Right renal pelvis (tissue), 4 donors: ENCODE measurements around the gene APOF. TPM values are rescaled to one million over a fixed set of nuclear protein-coding genes. Genes with fewer than 3 reads are reported as not detected.
"Not testable (repeated sequence)": the region's sequence is repeated elsewhere in the genome, so short reads cannot be mapped to it uniquely, and the experiment has no call there.

Experiments used
- DNase-seq, 4 donors: peaks; one replicate each; pipeline ENCODE4 v3.0.0-alpha.2; 2013; ENCODE audit warnings: low read depth in 4 of 4, low spot score in 3 of 4, missing footprints in 1 of 4
- polyA plus RNA-seq, 4 donors: library from polyadenylated mRNA; unstranded; fragments of 120-200 nt; gene quantifications; one replicate each; pipeline ENCODE4 v1.2.1, GENCODE V29; 2013; ENCODE audit not compliant: insufficient read length in 4 of 4

Gene APOF
- polyA plus RNA-seq, 4 donors = 0.06 to 0.18 (median 0.11) TPM; not detected in 1

DNA sequence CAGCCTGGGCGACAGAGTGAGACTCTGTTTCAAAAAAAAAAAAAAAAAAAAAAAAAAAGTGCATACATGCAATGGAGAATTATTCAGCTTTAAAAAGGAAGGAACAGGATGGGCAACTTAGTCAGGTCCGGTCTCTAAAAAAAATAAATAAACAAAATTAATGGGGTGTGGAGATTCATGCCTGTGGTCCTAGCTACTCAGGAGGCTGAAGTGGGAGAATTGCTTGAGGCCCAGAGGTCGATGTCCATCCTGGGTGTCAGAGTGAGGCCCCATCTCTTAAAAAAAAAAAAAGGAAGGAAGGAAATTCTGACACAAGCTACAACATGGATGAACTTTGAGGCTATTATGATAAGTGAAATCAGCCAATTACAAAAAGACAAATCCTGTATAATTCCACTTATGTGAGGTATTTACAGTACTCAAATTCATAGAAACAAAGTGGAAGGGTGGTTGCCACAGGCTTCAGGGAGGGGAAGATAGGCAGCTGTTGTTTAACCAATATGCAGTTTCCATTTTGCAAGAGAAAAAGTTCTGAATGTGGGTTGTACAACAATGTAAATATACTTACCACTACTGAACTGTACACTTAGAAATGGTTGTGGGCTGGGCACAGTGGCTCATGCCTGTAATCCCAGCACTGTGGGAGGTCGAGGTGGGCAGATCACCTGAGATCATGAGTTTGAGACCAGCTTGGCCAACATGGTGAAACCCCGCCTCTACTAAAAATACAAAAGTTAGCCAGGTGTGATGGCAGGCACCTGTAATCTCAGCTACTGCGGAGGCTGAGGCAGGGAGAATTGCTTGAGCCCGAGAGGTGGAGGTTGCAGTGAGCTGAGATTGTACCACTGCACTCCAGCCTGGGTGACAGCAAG lies 12.3 kb upstream of the APOF start:
- DNase-seq = no peak

DNA sequence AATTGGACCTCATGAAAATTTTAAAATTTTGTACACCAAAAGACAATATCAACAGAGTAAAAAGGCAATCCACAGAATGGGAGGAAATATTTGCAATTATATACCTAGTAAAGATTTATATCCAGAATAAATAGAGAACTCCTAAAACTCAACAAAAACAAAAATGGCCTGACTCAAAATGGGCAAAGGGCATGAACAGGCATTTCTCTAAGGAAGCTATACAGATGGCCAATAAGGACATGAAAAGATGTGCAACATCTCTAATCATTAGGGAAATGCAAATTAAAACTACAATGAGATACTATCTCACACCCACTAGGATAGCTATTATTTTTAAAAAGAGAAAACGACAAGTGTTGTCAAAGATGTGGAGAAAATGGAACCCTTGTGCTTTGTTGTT lies 10.9 kb upstream of the APOF start:
- no peak for DNase-seq

DNA sequence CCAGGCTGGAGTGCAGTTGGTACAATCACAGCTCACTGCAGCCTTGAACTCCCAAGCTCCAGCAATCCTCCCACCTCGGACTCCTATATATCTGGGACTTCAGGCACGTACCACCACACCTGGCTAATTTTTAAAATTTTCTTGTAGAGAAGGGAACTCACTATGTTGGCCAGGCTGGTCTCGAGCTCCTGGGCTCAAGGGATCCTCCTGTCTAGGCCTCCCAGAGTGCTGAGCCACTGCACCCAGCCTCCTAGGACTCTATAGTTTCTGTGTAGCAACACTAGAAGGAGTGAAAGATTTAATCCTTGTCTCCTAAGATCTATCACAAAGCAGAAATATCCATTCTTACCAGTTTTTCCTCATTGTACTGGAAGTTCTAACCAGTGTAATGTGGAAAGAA lies 4.3 kb upstream of the APOF start:
- no peak for DNase-seq

DNA sequence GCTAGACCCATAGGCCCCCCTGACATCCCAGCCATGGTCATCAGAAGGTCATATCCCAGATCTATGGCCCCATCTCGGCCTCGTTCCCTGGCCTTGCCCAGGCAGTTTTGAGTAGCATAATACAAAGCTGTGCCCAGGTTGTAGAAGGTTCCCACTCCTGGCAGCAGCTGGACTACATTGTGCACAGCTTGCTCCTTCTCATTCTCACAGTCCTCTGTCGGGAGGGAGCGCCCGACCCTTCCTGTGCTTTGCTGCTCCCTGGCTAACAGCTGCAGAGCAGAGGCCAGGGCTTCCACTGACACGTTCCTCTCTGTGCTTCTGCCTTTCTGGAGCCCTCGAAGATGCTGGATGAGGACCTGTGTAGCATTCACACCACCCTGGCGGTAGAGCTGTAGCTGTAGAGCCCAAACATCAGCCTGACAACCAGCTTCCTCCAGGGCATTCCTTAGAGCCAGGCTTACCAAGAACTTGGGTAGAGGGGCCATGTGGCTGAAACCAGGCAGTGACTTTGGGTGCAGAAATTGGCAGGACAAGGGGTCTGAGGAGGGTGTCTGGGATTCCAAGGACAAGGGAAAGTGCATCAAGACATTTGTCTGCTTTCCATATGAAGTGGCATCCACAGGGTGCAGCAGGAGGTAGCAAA lies 1.0 kb downstream of the APOF start:
- DNase-seq = no peak

DNA sequence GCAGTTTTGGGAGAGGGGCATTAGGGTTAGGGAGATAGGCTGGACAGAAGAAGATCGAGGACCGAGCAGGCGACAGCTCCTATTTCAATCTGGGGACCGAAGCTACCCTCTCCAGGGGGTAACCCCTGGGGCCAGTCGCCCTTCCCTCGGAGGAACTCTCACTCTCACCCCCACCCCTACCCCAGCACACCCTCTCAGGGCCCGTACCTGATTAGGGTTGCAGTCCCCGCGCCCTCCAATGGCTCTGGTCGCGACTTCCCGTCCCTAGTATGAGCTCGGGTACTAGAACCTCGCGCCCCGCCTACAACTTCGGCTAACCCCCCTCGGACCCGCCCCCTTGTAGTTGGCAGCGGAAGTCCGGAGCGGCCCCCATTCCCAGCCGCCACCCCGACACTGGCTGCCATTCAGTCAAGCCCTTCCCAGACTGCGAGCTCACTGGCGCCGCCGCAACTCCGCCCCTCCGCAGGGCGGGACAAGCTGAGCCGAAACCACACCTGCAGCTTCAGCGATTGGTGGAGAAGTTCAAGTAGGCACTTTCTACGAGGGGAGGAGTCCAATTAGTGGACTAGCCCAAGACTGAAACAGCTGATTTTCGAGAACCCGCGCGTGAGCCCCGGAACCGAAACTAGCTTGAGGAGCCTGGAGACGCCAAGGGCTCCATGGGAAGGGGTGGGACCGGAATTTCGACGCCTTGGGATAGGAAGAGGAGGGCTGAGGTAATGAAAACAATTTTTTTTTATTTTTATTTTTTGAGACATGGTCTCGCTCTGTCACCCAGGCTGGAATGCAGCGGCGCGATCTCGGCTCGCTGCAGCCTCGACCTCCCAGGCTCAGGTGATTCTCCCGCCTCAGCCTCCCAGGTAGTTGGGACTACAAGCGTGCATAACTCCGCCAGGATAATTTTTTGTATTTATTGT lies 2.5 kb downstream of the APOF start, which contains the start of gene STAT2:
TSS of gene STAT2 (minus strand) at position 257 of the 917 bp plus-strand sequence. CDS start 3,536 bp downstream, outside the sequence.
- peak; percentile 93 to 99 (median 99) for DNase-seq

DNA sequence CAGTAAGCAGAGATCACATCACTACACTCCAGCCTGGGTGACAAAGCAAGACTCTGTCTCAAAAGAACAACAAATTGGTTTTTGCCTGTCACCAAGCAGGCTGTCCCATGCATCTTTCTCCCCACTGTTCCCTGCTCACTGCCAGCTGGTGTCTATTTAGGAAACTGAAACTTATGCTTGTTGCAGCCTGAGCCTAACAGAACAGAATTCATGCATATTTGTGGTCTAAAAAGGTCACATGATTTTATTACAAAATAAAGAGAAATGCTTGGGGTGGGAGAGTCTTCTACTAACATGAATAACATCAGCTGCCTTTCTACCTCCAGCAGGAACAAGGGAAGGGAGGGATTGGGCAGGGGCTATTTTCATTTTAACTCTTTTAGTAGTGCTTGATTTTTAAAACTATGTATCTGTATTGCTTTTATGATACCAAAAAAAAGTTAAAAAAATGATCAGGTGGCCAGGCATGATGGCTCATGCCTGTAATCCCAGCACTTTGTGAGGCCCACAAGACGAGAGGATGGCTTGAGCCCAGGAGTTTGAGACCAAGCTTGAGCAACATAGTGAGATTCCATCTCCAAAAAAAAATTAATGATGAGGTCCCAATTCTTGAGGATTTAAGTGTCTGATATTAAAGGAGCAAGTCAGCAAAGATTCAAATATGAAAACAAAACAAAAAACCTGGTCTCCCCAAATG lies 3.7 kb downstream of the APOF start:
- no peak for DNase-seq

DNA sequence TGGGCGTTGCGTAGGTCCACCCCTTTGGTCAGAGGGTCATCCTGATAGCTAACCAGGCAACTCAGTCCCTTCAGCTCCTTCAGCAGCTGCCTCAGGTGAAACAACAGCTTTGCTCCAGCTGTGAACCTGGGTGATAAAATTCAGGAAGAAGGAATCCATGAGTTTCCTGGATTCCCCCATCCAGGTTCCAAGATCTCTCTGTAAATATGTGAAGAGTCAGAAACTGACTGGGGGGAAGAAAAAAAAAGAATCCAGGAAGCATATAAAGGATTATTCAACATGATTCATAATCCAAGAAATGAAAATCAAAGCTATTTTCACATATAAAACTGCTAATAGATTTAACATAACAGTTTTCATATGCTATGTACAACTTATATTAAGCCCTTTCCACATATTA lies 11.3 kb downstream of the APOF start:
- DNase-seq = no peak

DNA sequence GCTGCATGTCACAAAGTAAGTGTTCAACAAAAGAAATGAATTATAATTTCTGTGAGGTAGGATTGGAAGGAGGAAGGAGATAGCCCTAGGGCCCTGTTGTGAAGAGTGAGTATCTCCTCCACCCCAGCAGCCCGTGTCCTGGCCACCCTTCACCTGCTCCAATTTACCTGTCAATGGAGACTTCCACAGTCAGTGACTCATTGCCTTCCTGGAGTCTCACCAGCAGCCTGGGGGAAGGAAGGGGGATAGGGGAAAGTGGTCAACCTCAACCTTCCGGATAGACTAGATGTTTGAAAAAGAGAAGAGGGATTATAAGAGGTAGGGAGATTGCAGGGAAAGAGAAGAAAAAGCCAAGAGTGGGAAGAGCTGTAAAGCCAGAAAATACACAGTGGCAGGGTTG lies 12.0 kb downstream of the APOF start:
- no peak for DNase-seq

DNA sequence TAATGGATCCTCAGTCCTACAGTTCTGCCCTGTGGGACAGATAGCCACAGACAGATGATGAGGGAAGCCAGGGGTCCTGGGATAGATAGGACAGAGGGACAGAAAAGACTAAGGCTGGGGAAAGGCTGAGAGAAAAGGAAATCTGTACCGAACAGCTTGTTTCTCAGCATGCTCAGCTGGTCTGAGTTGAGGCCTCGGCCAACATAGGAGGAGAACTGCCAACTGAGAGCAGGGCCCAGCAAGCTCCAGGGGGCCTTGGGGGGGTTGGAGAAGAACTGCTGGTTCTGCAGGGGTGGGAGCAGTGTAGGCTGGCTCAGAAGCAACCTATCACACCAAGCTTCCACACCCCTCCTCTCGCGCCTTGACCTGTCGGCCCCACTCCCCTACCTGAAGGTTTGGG lies 13.9 kb downstream of the APOF start:
- no peak for DNase-seq

DNA sequence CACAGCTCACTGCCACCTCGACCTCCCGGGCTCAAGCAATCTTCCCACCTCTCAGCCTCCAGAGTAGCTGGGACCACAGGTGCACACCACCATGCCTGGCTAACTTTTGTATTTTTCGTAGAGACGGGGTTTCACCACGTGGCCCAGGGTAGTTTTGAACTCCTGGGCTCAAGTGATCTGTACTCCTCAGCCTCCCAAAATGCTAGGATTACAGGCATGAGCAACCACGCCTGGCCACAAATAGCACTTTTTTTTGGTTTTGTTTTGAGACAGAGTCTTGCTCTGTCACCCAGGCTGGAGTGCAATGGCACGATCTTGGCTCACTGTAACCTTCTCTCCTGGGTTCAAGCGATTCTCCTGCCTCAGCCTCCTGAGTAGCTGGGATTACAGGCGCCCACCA lies 15.4 kb downstream of the APOF start:
- not testable (repeated sequence) for DNase-seq

DNA sequence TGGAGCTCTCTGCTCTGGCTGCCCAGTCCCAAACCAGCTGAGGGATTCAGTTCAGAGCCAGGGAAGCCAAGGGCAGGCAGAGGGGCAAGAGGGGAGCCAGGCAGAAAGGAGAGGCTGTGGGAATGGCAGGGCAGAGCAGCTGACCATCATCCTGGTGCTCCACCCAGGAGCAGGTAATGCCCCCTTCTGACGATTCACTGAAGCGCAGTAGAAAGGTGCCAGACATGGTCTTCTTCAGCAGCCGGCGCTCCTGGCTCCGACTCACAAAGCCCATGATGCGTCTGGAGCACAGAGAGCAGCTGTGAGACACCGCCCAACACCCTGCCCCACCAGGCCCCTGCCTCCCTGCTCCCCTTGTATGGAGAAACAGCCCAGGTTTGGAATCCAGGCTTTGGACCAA lies 16.0 kb downstream of the APOF start:
- DNase-seq = no peak

DNA sequence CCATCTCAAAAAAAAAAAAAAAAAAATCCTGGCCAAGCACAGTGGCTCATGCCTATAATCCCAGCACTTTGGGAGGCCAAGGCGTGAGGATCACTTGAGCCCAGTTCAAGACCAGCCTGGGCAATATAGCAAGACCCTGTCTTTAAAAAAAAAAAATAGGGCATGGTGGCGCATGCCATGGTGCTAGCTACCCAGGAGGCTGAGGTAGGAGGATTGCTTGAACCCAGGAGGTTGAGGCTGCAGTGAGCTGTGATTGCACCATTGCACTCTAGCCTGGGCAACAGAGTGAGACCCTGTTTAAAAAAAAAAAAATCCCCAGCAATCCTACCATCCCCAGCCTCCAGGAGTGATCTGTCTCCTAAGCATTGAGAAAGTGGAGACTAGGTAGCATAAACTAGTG lies 20.4 kb downstream of the APOF start:
- not testable (repeated sequence) for DNase-seq

DNA sequence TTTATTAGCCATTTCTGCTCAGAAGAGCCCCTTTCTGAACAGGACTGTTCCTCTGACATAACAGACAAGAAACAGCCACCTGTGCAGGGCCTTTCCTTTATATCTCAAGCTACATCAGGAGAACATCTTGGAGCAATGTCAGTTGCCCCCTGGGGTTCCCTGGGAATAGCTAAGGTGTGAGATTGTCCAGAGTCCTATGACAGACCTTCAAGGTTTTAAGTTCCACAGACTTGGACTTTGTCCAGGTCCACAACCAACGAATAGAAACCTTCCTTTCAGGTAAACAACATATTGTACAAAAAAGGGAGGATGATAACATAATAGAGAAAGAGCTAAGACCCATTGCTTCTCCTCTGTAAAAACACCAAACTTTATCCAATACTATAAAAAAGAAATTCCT lies 21.0 kb downstream of the APOF start:
- DNase-seq = no peak

DNA sequence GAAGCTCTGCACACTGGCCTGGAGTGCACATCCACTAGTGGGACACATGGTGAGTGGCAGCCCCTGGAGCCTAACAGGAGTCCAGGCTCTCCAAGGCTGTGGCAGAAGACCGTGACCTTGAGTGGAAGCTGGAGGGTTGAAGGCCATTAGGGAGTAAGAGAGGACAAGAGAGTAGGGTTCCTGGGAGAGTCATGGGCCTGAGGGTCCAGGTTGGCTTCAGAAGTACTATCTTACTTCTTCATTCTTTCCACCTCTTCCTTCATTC lies 23.6 kb downstream of the APOF start:
- no peak for DNase-seq

DNA sequence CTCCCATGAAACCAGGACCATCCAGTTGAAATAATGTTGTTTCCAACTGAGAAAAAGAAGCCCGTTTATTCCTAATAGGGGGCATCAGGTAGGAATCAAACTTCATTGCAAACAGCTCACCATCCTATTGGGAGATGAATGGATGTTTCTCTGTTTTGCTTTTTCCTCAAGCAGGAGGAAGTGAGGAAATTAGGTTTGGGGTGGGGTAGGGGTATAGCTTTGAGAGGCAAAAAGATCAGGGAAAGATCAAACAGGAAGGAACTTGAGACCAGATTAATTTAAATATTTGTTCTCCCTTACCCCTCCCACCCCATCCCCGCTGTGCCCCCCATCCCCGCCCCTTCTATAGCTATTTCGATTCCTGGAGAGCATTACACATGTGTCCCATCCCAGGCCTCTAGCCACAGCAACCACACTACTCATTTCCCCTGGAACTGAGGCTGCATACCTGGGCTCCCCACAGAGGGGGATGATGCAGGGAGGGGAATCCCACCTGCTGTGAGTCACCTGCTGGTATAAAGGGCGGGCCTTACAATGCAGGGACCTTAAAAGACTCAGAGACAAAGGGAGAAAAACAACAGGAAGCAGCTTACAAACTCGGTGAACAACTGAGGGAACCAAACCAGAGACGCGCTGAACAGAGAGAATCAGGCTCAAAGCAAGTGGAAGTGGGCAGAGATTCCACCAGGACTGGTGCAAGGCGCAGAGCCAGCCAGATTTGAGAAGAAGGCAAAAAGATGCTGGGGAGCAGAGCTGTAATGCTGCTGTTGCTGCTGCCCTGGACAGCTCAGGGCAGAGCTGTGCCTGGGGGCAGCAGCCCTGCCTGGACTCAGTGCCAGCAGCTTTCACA lies 24.1 kb downstream of the APOF start, which contains the start of gene IL23A:
TSS of gene IL23A (plus strand) at position 577 of the 850 bp plus-strand sequence. CDS start at position 738, 161 bp downstream.
- no peak for DNase-seq

DNA sequence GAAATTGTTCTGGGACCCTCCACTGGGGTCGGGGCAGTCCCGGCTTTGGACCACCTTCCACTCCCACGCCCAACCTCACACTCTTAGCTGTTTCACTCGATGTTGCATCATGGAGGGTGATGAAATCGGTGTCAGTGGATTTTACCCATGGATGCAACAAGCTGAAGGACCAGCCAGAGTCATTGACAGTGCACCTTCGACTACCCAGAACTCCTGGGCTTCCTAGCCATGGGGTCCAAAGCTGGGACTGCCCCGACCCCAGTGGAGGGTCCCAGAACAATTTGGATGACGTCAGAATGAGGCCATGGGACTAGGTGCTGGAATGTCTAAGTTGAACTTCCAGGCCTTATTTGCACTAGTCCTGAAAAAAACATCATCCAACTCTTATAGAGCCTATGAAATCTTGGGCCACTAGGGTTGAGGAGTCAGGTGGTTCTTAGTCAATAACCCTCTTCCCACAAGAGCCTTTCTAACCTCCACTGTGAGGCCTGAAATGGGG lies 24.9 kb downstream of the APOF start:
- DNase-seq = no peak

DNA sequence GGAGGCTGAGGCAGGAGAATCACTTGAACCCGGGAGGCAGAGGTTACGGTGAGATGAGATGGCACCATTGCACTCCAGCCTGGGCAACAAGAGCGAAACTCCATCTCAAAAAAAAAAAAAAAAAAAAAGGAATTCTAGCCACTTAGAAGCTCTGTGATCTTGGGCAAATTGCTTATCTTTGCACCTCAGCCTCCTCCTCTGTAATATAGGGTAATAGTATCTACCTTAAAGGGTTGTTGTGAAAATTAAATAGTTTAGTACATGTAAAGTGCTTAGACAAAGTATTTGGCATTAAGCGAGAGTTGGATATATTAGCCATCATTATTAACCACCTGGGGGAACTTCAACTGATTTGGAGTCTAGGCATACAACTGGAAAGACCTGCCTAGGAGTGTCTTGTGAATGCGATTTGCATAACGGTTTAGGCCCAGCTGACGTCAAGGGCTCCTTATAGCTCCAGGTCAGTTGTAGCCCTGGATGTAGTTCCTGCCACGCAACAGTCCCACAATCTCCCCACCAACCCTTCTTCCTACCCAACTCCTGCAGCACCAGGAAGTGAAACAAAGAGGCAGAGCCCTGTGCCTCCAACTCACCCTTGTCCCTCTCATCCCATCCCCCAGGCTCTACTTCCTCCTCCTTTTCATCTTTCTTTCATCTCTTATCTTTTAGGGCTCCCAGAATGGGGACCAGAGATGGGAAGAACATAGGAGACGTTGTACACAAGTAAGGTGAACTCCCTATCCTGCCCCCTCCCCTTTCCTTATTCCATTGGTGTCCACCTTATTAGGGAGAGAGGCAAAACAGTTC lies 26.1 kb downstream of the APOF start:
- no peak for DNase-seq

DNA sequence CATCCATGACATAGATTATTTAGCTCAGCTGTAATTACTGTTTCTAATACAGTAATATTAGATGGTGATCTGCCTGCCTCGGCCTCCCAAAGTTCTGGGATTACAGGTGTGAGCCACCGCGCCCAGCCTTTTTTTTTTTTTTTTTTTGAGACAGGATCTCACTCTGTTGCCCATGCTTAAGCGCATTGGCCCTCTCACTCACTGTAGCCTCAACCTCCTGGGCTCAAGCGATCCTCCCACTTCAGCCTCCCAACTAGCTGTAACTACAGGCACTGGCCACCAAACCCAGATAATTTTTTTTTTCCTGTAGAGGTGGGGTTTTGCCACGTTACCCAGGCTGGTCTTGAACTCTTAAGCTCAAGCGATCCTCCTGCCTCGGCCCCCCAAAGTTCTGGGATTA lies 27.1 kb downstream of the APOF start:
- DNase-seq = not testable (repeated sequence)

DNA sequence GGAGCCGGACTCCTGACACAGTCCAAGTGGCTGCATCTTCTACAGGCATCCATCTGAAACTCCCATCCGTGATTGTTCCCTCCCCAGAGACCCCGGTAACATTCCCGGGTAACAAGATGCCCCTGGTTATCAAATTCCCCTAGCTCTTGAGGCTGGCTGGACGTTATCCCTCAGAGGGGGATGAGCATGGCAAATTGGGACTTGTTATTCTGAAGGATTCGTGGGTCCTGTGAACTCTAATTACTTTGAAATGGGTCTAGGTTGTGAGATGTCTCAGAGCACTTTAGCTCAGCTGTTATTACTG lies 28.2 kb downstream of the APOF start:
- no peak for DNase-seq
